ENCODE measurements around the gene DNAH14. TPM values are rescaled to one million over a fixed set of nuclear protein-coding genes. Genes with fewer than 3 reads are reported as not detected.
"Not testable (repeated sequence)": the region's sequence is repeated elsewhere in the genome, so short reads cannot be mapped to it uniquely, and the experiment has no call there.

DNAH14 gene
- total RNA-seq, 2 donors from 2014 or later, result 2.6 TPM; not detected in 1

- Histone ChIP-seq H3K4me3 (no peak overlapping the region), H3K4me1 (ENCODE audit: control insufficient read depth in 1 of 2, low read depth in 2 of 2) (no peaks in the 10 kb centered on the region), H3K36me3 (no peaks in the 10 kb centered on the region), H3K9me3 (no peaks in the 10 kb centered on the region), H3K27me3 (replicated peaks; ENCODE audit: insufficient read depth) (no peaks in the 10 kb centered on the region), H3K27ac (no peak overlapping the region)
- DNase-seq (ENCODE audit: low spot score) (no peak), ATAC-seq (ENCODE audit: insufficient number of reproducible peaks, low FRiP score, low read depth) (no peak)
- TF ChIP-seq CTCF (IDR thresholded peaks at IDR 0.05), result no peak
Measured at GRCh38 chr1:224957696-224958095, 28.2 kb downstream of the DNAH14 start.

- DNase-seq (ENCODE audit: low spot score) (no peak), ATAC-seq (ENCODE audit: insufficient number of reproducible peaks, low FRiP score, low read depth) (no peak)
- TF ChIP-seq CTCF (IDR thresholded peaks at IDR 0.05), result no peak
- H3K36me3 ChIP-seq, result no peaks in the 10 kb centered on the region
- no peak overlapping the region for H3K4me3 ChIP-seq
- H3K4me1 ChIP-seq (ENCODE audit: control insufficient read depth in 1 of 2, low read depth in 2 of 2), result no peaks in the 10 kb centered on the region
- H3K9me3 ChIP-seq, result no peaks in the 10 kb centered on the region
- no peaks in the 10 kb centered on the region for H3K27me3 ChIP-seq (replicated peaks; ENCODE audit: insufficient read depth)
- no peak overlapping the region for H3K27ac ChIP-seq
Measured at GRCh38 chr1:224958490-224958889, 29.0 kb downstream of the DNAH14 start.

GRCh38 chr1:224959115-224959514, 29.6 kb downstream of the DNAH14 start:
- no peaks in the 10 kb centered on the region for H3K27me3 ChIP-seq (replicated peaks; ENCODE audit: insufficient read depth)
- DNase-seq (ENCODE audit: low spot score), result no peak
- H3K27ac ChIP-seq, result no peak overlapping the region
- ATAC-seq (ENCODE audit: insufficient number of reproducible peaks, low FRiP score, low read depth), result no peak
- H3K4me1 ChIP-seq (ENCODE audit: control insufficient read depth in 1 of 2, low read depth in 2 of 2), result no peaks in the 10 kb centered on the region
- H3K36me3 ChIP-seq, result no peaks in the 10 kb centered on the region
- no peaks in the 10 kb centered on the region for H3K9me3 ChIP-seq
- no peak for TF ChIP-seq CTCF (IDR thresholded peaks at IDR 0.05)
- no peak overlapping the region for H3K4me3 ChIP-seq

GRCh38 chr1:224959656-224960055, 30.2 kb downstream of the DNAH14 start:
- no peak overlapping the region for H3K27ac ChIP-seq
- no peaks in the 10 kb centered on the region for H3K4me1 ChIP-seq (ENCODE audit: control insufficient read depth in 1 of 2, low read depth in 2 of 2)
- no peaks in the 10 kb centered on the region for H3K27me3 ChIP-seq (replicated peaks; ENCODE audit: insufficient read depth)
- no peaks in the 10 kb centered on the region for H3K36me3 ChIP-seq
- TF ChIP-seq CTCF (IDR thresholded peaks at IDR 0.05), result no peak
- H3K4me3 ChIP-seq, result no peak overlapping the region
- H3K9me3 ChIP-seq, result no peaks in the 10 kb centered on the region
- ATAC-seq (ENCODE audit: insufficient number of reproducible peaks, low FRiP score, low read depth) (no peak), DNase-seq (ENCODE audit: low spot score) (no peak)

GRCh38 chr1:224980181-224980580, 50.7 kb downstream of the DNAH14 start:
- Histone ChIP-seq H3K27ac (no peak overlapping the region), H3K4me3 (no peak overlapping the region), H3K4me1 (ENCODE audit: control insufficient read depth in 1 of 2, low read depth in 2 of 2) (no peaks in the 10 kb centered on the region), H3K36me3 (no peaks in the 10 kb centered on the region), H3K9me3 (no peaks in the 10 kb centered on the region), H3K27me3 (replicated peaks; ENCODE audit: insufficient read depth) (no peaks in the 10 kb centered on the region)
- ATAC-seq (ENCODE audit: insufficient number of reproducible peaks, low FRiP score, low read depth) (no peak), DNase-seq (ENCODE audit: low spot score) (no peak)
- TF ChIP-seq CTCF (IDR thresholded peaks at IDR 0.05), result no peak

GRCh38 chr1:224981922-224982354, 52.5 kb downstream of the DNAH14 start:
- H3K36me3 ChIP-seq; H3K9me3 ChIP-seq; H3K27me3 ChIP-seq (replicated peaks; ENCODE audit: insufficient read depth); ATAC-seq (ENCODE audit: insufficient number of reproducible peaks, low FRiP score, low read depth); H3K4me3 ChIP-seq; DNase-seq (ENCODE audit: low spot score); H3K4me1 ChIP-seq (ENCODE audit: control insufficient read depth in 1 of 2, low read depth in 2 of 2); H3K27ac ChIP-seq: not testable (repeated sequence)

Measured in thoracic aorta (tissue), 2 donors.